Stimulated activated CD4-positive, alpha-beta T cell treated with anti-CD3 and anti-CD28 coated beads, TNF-alpha, amount 100 ng/mL, for 24 hours (primary cell): ENCODE results near the gene ATXN7.

Source experiments
- DNase-seq, 3 experiments: peaks; one replicate each; pipeline ENCODE4 v3.0.0-alpha.2; 2020; ENCODE audit warnings: low read depth in 3 of 3

Gene ATXN7

DNA sequence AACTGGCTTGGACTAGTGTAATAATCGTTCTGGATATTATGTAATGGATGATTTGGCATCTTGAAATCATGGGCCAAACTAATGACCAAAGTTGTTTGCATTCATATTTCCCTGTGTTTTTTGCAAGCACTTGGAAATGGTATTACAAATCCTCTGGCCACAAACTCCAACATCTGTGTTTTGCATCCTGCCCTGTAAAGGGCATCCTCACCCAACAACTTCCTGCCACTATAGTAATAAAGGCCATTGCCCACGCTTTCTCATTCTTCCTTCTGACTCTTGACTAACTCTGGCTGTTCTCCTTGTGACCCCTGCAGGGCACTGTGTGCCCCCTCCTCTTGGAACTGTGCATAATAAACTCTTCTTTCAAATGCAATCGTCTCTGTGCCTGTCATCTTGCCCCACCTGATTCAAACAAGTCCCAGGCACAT, 185.0 kb downstream of the ATXN7 start:
- DNase-seq = no peak

GRCh38 chr3:64049136-64049535, 185.5 kb downstream of the ATXN7 start:
- no peak for DNase-seq

DNA sequence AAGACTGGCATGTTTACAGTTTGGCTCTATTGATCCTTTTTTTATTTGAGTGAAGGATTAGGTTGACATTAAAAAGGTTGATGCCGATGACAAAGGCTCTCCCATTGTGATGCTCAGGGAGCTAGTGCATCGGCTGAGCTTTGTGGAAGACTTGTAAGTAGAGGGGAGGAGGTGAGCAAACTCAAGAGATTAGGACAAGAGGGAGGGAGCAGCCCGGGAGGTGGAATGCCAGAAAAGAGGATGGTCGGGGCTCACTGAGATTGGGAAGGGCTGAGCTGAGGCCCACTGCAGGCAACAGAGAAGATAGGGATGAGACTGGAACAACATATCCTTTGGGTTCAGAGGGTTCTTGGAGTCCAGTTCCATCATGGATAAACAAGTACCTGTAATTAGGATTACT, 186.2 kb downstream of the ATXN7 start:
- DNase-seq = no peak
